H1 (cell line): ENCODE results near the gene NFIA. TPM values are rescaled to one million over a fixed set of nuclear protein-coding genes. Genes with fewer than 3 reads are reported as not detected.

ENCODE experiments used
- CTCF ChIA-PET: fragments of 300-600 bp; sonication (Branson Sonifier 250); formaldehyde crosslinking; loops from one replicate; lab custom pipeline; 2021; ENCODE audit not compliant: partially characterized antibody; lab: Charles Lee
- POLR2A ChIA-PET: fragments of 300-600 bp; sonication (Branson Sonifier 250); formaldehyde crosslinking; loops from one replicate; lab custom pipeline; 2021; ENCODE audit warnings: inconsistent platforms; ENCODE audit not compliant: partially characterized antibody; lab: Charles Lee
- DNase-seq, 2 experiments: peaks; one replicate each; pipeline versions ENCODE4 v3.0.0 to v3.0.0-alpha.2; 2010 to 2022; ENCODE audit warnings: low spot score in 2 of 2, low read depth in 1 of 2, mixed read lengths in 1 of 2
- FAIRE-seq: peaks from 2 replicates; lab custom pipeline; 2011; peaks lifted over from hg19 to GRCh38; lab: Jason Lieb, UNC
- H2AFZ ChIP-seq: 2 replicates; pipeline ENCODE4 v1.8.1; 2012; ENCODE audit warnings: low read length, inconsistent platforms
- H2AK5ac ChIP-seq: 2 replicates; pipeline ENCODE4 v1.6.1; 2013; ENCODE audit warnings: low read depth, low read length
- H2BK120ac ChIP-seq: replicated peaks from 2 replicates; pipeline ENCODE3; 2013; ENCODE audit warnings: low read depth, low read length, inconsistent platforms
- H2BK12ac ChIP-seq: 2 replicates; pipeline ENCODE4 v1.6.1; 2013; ENCODE audit warnings: low read depth, low read length
- H2BK15ac ChIP-seq: 2 replicates; pipeline ENCODE4 v1.6.1; 2013; ENCODE audit warnings: low read length
- H2BK20ac ChIP-seq: 2 replicates; pipeline ENCODE4 v1.6.1; 2013; ENCODE audit warnings: low read length
- H2BK5ac ChIP-seq: 2 replicates; pipeline ENCODE4 v1.6.1; 2013; ENCODE audit warnings: low read depth, low read length
- H3K14ac ChIP-seq: 2 replicates; pipeline ENCODE4 v1.6.1; 2013; ENCODE audit warnings: inconsistent platforms; ENCODE audit not compliant: insufficient read length
- H3K18ac ChIP-seq: 2 replicates; pipeline ENCODE4 v1.6.1; 2013; ENCODE audit warnings: low read length; ENCODE audit errors: extremely low read depth
- H3K23ac ChIP-seq: 2 replicates; pipeline ENCODE4 v1.6.1; 2013; ENCODE audit warnings: inconsistent platforms; ENCODE audit not compliant: insufficient read length
- H3K23me2 ChIP-seq: 2 replicates; pipeline ENCODE4 v1.6.1; 2013; ENCODE audit warnings: low read depth, low read length
- H3K27ac ChIP-seq: 2 replicates; pipeline ENCODE4 v1.6.1; 2011; ENCODE audit warnings: low read depth, low read length, inconsistent platforms
- H3K27me3 ChIP-seq, 4 experiments: replicated peaks in 1 of 4; 1 replicate in 1 of 4; 2 replicates in 3 of 4; pipeline versions ENCODE4 v1.6.1 to v1.8.1; 2011 to 2013; ENCODE audit warnings: low read length in 3 of 4, mild to moderate bottlenecking in 3 of 4, inconsistent platforms in 2 of 4, mixed read lengths in 2 of 4, moderate library complexity in 1 of 4; ENCODE audit not compliant: control insufficient read depth in 3 of 4, insufficient read depth in 3 of 4; ENCODE audit errors: extremely low read depth in 1 of 4
- H3K36me3 ChIP-seq, 4 experiments: 2 replicates each; pipeline versions ENCODE4 v1.6.1 to v1.8.1; 2011 to 2013; ENCODE audit warnings: mild to moderate bottlenecking in 4 of 4, low read length in 3 of 4, moderate library complexity in 2 of 4, control low read depth in 1 of 4, inconsistent platforms in 1 of 4; ENCODE audit not compliant: insufficient read depth in 4 of 4, control insufficient read depth in 2 of 4
- H3K4ac ChIP-seq: replicated peaks from 2 replicates; pipeline ENCODE3; 2013; ENCODE audit warnings: low read length, low read depth, mixed read lengths, inconsistent platforms; ENCODE audit not compliant: insufficient read length
- H3K4me1 ChIP-seq, 4 experiments: replicated peaks in 1 of 4; 1 replicate in 1 of 4; 2 replicates in 3 of 4; pipeline versions ENCODE4 v1.6.1 to v1.8.1; 2011 to 2013; ENCODE audit warnings: low read length in 3 of 4, inconsistent platforms in 2 of 4, mixed read lengths in 1 of 4; ENCODE audit not compliant: insufficient read depth in 4 of 4, control insufficient read depth in 3 of 4
- H3K4me2 ChIP-seq, 2 experiments: 2 replicates each; pipeline versions ENCODE4 v1.6.1 to v1.8.1; 2011 to 2013; ENCODE audit warnings: low read depth in 2 of 2, low read length in 2 of 2, control low read depth in 1 of 2, inconsistent platforms in 1 of 2, mild to moderate bottlenecking in 1 of 2; ENCODE audit not compliant: insufficient read depth in 1 of 2
- H3K4me3 ChIP-seq, 4 experiments: fragments of 200-600, 300-600 bp in 1 of 4; sonication (generic), shearing (Covaris generic), sonication (Bioruptor Twin) in 1 of 4; 2 replicates each; pipeline versions ENCODE4 v1.5.1 to v1.8.1; 2011 to 2016; ENCODE audit warnings: low read length in 4 of 4, low read depth in 3 of 4, control low read depth in 2 of 4, inconsistent platforms in 2 of 4, mild to moderate bottlenecking in 2 of 4, mixed read lengths in 1 of 4, moderate library complexity in 1 of 4; ENCODE audit not compliant: insufficient read depth in 2 of 4; ENCODE audit errors: extremely low read depth in 1 of 4
- H3K56ac ChIP-seq: replicated peaks from 2 replicates; pipeline ENCODE3; 2013; ENCODE audit warnings: low read depth, mild to moderate bottlenecking, mixed read lengths, low read length, inconsistent platforms; ENCODE audit not compliant: insufficient read length
- H3K79me1 ChIP-seq: 2 replicates; pipeline ENCODE4 v1.6.1; 2013; ENCODE audit warnings: low read depth, low read length, control low read depth
- H3K79me2 ChIP-seq, 2 experiments: 2 replicates each; pipeline versions ENCODE4 v1.6.1 to v1.8.1; 2012 to 2013; ENCODE audit warnings: low read length in 2 of 2, mild to moderate bottlenecking in 2 of 2, inconsistent platforms in 1 of 2; ENCODE audit not compliant: insufficient read depth in 2 of 2, control insufficient read depth in 1 of 2
- H3K9ac ChIP-seq, 4 experiments: replicated peaks in 1 of 4; 1 replicate in 1 of 4; 2 replicates in 3 of 4; pipeline versions ENCODE4 v1.6.1 to v1.8.1; 2011 to 2013; ENCODE audit warnings: low read depth in 3 of 4, low read length in 3 of 4, control low read depth in 2 of 4, mild to moderate bottlenecking in 2 of 4, moderate library complexity in 2 of 4, inconsistent platforms in 1 of 4; ENCODE audit errors: extremely low read depth in 1 of 4
- H3K9me3 ChIP-seq, 2 experiments: 2 replicates each; pipeline versions ENCODE4 v1.6.1 to v1.8.1; 2012 to 2013; ENCODE audit warnings: mild to moderate bottlenecking in 2 of 2, moderate library complexity in 2 of 2, control low read depth in 1 of 2, inconsistent platforms in 1 of 2, low read depth in 1 of 2, low read length in 1 of 2, mixed read lengths in 1 of 2; ENCODE audit not compliant: insufficient read depth in 2 of 2
- H4K20me1 ChIP-seq, 2 experiments: replicated peaks in 1 of 2; 2 replicates each; pipeline versions ENCODE3 to v1.8.1; 2011 to 2013; ENCODE audit warnings: inconsistent platforms in 2 of 2, low read length in 2 of 2, mild to moderate bottlenecking in 1 of 2; ENCODE audit not compliant: insufficient read depth in 2 of 2, control insufficient read depth in 1 of 2
- H4K5ac ChIP-seq: 2 replicates; pipeline ENCODE4 v1.6.1; 2013; ENCODE audit warnings: low read length, low read depth, mixed read lengths, inconsistent platforms; ENCODE audit not compliant: insufficient read length
- H4K8ac ChIP-seq: 2 replicates; pipeline ENCODE4 v1.8.0; 2013; ENCODE audit warnings: mild to moderate bottlenecking, moderate library complexity, low read length, inconsistent platforms; ENCODE audit not compliant: insufficient read depth; ENCODE audit errors: extremely low read depth
- H4K91ac ChIP-seq: replicated peaks from 2 replicates; pipeline ENCODE3; 2013; ENCODE audit warnings: low read length, mixed read lengths, inconsistent platforms; ENCODE audit not compliant: insufficient read length
- CBX8 ChIP-seq: fragments of 300-800, 300-1000 bp; sonication (generic); IDR thresholded peaks from 2 replicates; pipeline ENCODE4 v1.7.1; 2016; ENCODE audit warnings: low read depth, low read length, borderline replicate concordance
- EP300 ChIP-seq, 2 experiments: IDR thresholded peaks; 1 replicate in 1 of 2; 2 replicates in 1 of 2; pipeline ENCODE4 v1.6.1; 2011 to 2012; ENCODE audit warnings: low read depth in 2 of 2, low read length in 2 of 2, mild to moderate bottlenecking in 2 of 2, borderline replicate concordance in 1 of 2, inconsistent platforms in 1 of 2, moderate library complexity in 1 of 2
- GABPA ChIP-seq: IDR thresholded peaks from 2 replicates; pipeline ENCODE4 v1.6.1; 2011; ENCODE audit warnings: mild to moderate bottlenecking, low read length, moderate library complexity, borderline replicate concordance; ENCODE audit not compliant: insufficient read depth
- GTF2F1 ChIP-seq: IDR thresholded peaks from 2 replicates; pipeline ENCODE4 v1.6.1; 2012; ENCODE audit warnings: low read depth, low read length, improper control_type of control experiment, borderline replicate concordance
- WGBS, 2 experiments: shearing (Covaris generic) in 1 of 2; methylation state at CpG; one replicate each; pipeline versions ENCODE4 v1.1.6 to v1.1.7; 2013 to 2015; ENCODE audit warnings: low lambda C conversion rate in 2 of 2, mixed read lengths in 2 of 2, inconsistent platforms in 1 of 2, low coverage in 1 of 2, missing lambda C conversion rate in 1 of 2; ENCODE audit not compliant: insufficient replicate concordance in 2 of 2, insufficient coverage in 1 of 2, insufficient read length in 1 of 2; ENCODE audit errors: extremely low coverage in 1 of 2, missing lambda C conversion rate in 1 of 2; 5-methylcytosine and 5-hydroxymethylcytosine counted together
- polyA plus RNA-seq, 7 experiments: library from polyadenylated mRNA; depleted of rRNA in 3 of 7; stranded (reverse) in 5 of 7; unstranded in 2 of 7; fragments of >200 nt in 5 of 7; fragments of 200-250 nt in 2 of 7; gene quantifications; 1 replicate in 5 of 7; 2 replicates in 1 of 7; 4 replicates in 1 of 7; pipeline versions ENCODE4 v1.2.1 to v1.2.3, GENCODE V29; 2011 to 2013; ENCODE audit warnings: missing spikeins in 2 of 7, mixed read lengths in 2 of 7
- total RNA-seq: library from RNA; stranded (reverse); fragmentation: NEBNext Ultra II Directional; extraction: Animal tissue kit (Norgen Biotek cat#: 25700); gene quantifications from 2 replicates; pipeline ENCODE4 v1.2.1, GENCODE V29; 2021
- TF ChIP-seq, protein P1 (sequence below): IDR thresholded peaks from 2 replicates; pipeline ENCODE4 v1.6.1; 2011; ENCODE audit warnings: low read length, improper control_type of control experiment

NFIA gene
- total and polyA plus RNA-seq, 2 of the 8 experiments (the other 6 are each of a cell fraction or from before 2014, with no cell fraction given), result 1.8 to 2.3 TPM

DNA sequence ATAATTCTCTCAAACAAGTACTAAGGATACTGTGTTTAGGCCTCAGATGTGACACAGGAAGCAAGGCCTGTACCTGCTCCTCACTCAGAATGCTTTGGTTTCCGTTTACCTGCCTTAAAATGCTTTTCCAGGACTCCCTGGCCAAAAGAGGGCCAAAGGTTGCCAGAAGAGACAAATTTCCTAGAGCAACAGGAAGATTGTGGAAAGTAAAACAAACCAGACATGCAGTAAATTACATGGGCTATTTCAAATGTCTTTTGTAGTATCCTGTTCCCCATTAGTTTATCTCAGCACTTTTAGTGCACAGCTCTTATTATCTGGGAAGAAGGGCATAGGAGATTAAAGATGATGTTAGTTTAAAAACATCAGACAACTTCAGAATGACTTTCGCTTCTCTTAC lies 280.0 kb downstream of the NFIA start:
- Histone ChIP-seq H3K4me1 (peaks cover 0 to 3% (median 1%) of the 10 kb centered on the region in 4 experiments; a peak in 1 of 7 replicates), H3K4me3 (no peak overlapping the region), H2BK12ac (no peak overlapping the region), H4K8ac (no peak overlapping the region), H4K91ac (no peak overlapping the region), H4K20me1 (no peaks in the 10 kb centered on the region), H2BK15ac (no peak overlapping the region), H3K36me3 (no peaks in the 10 kb centered on the region), H2BK120ac (no peak overlapping the region), H3K9ac (no peak overlapping the region), H3K18ac (no peak overlapping the region), H3K9me3 (no peaks in the 10 kb centered on the region), H3K79me1 (no peaks in the 10 kb centered on the region), H3K23ac (no peak overlapping the region), H2BK20ac (no peak overlapping the region), H3K14ac (no peak overlapping the region), H3K27ac (no peak overlapping the region), H3K23me2 (no peaks in the 10 kb centered on the region), H3K56ac (no peak overlapping the region), H3K27me3 (no peaks in the 10 kb centered on the region), H2AFZ (no peak overlapping the region), H3K79me2 (no peaks in the 10 kb centered on the region), H2AK5ac (no peak overlapping the region), H3K4ac (no peak overlapping the region), H2BK5ac (no peak overlapping the region), H3K4me2 (no peak overlapping the region), H4K5ac (no peak overlapping the region)
- CTCF ChIA-PET, result no interaction called here
- no peak for FAIRE-seq
- 89% methylated on average over 2 of the region's 2 CpGs; no CpG with 5 or more reads in 1 of the 2 experiments for WGBS, 2 experiments
- DNase-seq, result no peak
- TF ChIP-seq GABPA, result no peak
- no peak for TF ChIP-seq CBX8
- TF ChIP-seq GTF2F1, result no peak
- TF ChIP-seq, protein P1, sequence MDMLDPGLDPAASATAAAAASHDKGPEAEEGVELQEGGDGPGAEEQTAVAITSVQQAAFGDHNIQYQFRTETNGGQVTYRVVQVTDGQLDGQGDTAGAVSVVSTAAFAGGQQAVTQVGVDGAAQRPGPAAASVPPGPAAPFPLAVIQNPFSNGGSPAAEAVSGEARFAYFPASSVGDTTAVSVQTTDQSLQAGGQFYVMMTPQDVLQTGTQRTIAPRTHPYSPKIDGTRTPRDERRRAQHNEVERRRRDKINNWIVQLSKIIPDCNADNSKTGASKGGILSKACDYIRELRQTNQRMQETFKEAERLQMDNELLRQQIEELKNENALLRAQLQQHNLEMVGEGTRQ, result no peak
- TF ChIP-seq EP300 (IDR thresholded peaks at IDR 0.05; ENCODE audit: borderline replicate concordance in 1 of 2, low read depth in 2 of 2, low read length in 2 of 2), result no peak
- POLR2A ChIA-PET, result no interaction called here
